LNCaP clone FGC (cell line): ENCODE measurements around the gene SYT5.

Source experiments
- DNase-seq: peaks from one replicate; pipeline ENCODE4 v3.0.0-alpha.2; 2011; ENCODE audit warnings: low read depth
- H3K4me3 ChIP-seq: 2 replicates; pipeline ENCODE4 v1.5.1; 2011; ENCODE audit warnings: mild to moderate bottlenecking, low read depth, low read length, control low read depth
- TF ChIP-seq, protein P1 (sequence below): IDR thresholded peaks from 2 replicates; pipeline ENCODE4 v1.5.1; 2012; ENCODE audit warnings: mild to moderate bottlenecking; ENCODE audit not compliant: control insufficient read depth, insufficient read depth; ENCODE audit errors: extremely low read depth

The SYT5 gene

DNA sequence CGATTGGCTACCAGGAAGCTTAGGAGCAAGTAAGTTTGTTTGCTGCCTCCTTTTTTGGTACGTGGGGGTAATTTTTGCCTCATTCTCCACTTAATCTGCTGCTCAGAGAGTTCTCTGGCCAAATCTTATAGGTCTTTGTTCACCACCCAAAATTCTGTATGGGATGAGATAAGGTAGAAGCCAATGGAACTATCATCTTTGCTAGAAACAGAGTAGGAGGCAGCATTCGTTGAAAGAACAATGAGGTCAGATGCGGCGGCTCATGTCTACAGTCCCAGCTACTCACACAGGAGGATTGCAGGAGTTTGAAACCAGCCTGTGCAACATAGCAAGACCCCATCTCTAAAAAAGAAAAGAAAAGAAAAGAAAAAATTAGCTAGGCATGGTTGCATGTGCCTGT, 8.6 kb downstream of the SYT5 start:
- TF ChIP-seq, protein P1, sequence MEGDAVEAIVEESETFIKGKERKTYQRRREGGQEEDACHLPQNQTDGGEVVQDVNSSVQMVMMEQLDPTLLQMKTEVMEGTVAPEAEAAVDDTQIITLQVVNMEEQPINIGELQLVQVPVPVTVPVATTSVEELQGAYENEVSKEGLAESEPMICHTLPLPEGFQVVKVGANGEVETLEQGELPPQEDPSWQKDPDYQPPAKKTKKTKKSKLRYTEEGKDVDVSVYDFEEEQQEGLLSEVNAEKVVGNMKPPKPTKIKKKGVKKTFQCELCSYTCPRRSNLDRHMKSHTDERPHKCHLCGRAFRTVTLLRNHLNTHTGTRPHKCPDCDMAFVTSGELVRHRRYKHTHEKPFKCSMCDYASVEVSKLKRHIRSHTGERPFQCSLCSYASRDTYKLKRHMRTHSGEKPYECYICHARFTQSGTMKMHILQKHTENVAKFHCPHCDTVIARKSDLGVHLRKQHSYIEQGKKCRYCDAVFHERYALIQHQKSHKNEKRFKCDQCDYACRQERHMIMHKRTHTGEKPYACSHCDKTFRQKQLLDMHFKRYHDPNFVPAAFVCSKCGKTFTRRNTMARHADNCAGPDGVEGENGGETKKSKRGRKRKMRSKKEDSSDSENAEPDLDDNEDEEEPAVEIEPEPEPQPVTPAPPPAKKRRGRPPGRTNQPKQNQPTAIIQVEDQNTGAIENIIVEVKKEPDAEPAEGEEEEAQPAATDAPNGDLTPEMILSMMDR, result no peak
- H3K4me3 ChIP-seq, result no peak overlapping the region
- DNase-seq, result no peak

- no peak overlapping the region for H3K4me3 ChIP-seq
- no peak for DNase-seq
- TF ChIP-seq, protein P1, result no peak
These were observed 11.0 kb downstream of the SYT5 start for GRCh38 chr19:55169136-55169535.

- DNase-seq, result peak; percentile 95
- peak within 1 kb of the TSS; percentile 59 for H3K4me3 ChIP-seq
- TF ChIP-seq, protein P1, result no peak
These were observed 13.4 kb downstream of the SYT5 start, which contains the start of gene DNAAF3 for GRCh38 chr19:55166530-55167268. DNAAF3 (minus strand) TSS chr19:55166613; CDS start chr19:55166413, 200 bp downstream.

DNA sequence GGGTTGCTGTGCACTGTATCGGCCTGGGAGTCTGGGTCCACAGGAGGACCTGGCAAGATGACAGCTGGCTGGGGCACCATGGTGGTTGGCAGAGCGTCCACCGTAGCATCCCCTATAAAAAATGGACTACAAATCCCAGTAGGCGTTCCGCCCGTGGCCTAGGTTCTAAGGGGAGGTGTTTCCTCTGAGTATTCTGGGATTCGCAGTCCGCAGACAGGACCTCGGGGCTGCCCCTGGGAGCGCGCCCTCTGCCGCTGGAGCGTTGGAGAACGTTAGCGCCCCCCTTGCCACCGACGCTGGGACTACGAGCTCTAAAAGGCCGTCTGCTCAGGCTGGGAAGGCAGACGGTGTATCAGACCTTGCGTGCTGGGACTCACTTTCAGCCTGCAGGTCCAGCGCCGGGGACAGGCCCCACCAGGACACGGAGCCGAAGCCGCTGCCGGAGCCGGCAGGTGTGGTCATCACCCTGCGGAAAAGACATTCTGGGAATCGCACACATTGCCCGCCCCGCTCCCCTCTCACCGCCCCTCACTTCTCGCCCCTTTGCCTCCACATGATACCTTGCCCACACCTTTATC, 14.0 kb downstream of the SYT5 start:
- peak; percentile 66 for DNase-seq
- TF ChIP-seq, protein P1, result peak; percentile 80
- H3K4me3 ChIP-seq, result peak overlapping the region; percentile 59

DNA sequence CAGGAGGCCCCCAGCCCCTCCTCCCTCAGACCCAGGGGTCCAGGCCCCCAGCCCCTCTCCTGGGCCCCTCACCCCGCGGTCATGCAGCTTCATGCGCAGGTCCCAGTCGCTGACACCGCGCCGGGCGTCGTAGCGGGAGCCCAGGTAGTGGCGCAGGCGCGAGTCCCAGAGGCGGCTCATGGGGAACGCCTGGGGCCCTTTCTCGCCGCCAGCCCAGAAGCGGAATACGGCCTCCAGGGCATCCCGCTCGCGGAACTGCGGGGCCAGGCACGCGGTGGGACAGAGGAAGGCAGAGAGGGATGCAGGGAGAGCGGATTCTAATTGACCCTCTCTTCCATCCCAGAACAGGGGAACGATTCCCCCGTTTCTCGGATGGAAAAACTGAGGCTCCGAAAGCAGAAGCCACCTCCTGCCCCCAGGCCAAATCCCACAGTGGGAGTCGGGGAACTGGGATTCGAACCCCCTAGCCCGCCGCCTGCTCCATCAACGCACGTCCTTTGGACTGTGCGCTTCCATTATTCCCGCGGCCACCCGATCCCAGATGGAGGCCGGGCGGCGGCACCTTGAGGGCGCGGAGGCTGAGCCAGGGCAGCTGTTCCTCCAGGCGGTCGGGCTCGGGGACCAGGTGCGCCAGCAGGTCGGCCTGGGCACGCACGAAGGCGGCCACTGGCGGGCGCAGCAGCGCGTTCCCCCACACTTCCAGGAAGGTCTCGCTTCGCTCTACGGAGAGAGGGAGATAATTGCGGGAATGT, 18.3 kb downstream of the SYT5 start:
- no peak for DNase-seq
- TF ChIP-seq, protein P1, result no peak
- H3K4me3 ChIP-seq, result no peak overlapping the region

DNA sequence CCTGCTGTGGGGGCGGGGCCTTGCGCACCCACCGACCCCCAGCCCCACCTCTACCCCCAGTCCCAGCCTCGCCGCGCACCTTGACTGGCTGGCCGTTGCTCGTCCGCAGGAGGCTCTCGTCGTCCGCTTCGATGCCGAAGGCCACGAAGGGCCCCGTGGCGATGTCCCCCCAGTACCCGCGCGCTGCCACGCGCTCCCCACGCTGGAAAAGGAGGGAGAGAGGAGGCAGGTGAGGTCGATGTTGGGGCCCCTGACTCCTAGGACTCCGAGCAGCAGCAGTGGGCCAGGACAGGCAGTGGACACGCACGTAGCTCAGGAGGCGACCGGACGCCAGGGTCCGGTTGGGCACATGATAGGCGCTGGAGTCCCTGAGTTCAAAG, 19.1 kb downstream of the SYT5 start:
- no peak for DNase-seq
- TF ChIP-seq, protein P1, result no peak
- no peak overlapping the region for H3K4me3 ChIP-seq
